Measurements from ENCODE around the gene CDH22. TPM values are rescaled to one million over a fixed set of nuclear protein-coding genes. Genes with fewer than 3 reads are reported as not detected.

The CDH22 gene
- total RNA-seq, 1 donor from 2014 or later: under 0.01 TPM

Other genes with a start within 250 kb of the CDH22 start
- gene NCOA5, start 218.5 kb downstream of the CDH22 start, total RNA-seq: 9.0 and 10.4 TPM in 2 replicates
- gene CD40, start 190.2 kb downstream of the CDH22 start, total RNA-seq: 9.1 and 10.9 TPM in 2 replicates
- gene ELMO2, start 98.1 kb upstream of the CDH22 start, total RNA-seq: 16.9 and 29.7 TPM in 2 replicates
- 0.13 and 0.76 TPM in 2 replicates for gene ZNF334, start 205.1 kb upstream of the CDH22 start, total RNA-seq
- not detected in 2 replicates for gene OCSTAMP, start 242.2 kb upstream of the CDH22 start, total RNA-seq

All from dermis microvascular lymphatic vessel endothelial cell (primary cell).